ENCODE results near the gene EGFL8.
"Not testable (repeated sequence)": the region's sequence is repeated elsewhere in the genome, so short reads cannot be mapped to it uniquely, and the experiment has no call there.

Gene EGFL8

DNA sequence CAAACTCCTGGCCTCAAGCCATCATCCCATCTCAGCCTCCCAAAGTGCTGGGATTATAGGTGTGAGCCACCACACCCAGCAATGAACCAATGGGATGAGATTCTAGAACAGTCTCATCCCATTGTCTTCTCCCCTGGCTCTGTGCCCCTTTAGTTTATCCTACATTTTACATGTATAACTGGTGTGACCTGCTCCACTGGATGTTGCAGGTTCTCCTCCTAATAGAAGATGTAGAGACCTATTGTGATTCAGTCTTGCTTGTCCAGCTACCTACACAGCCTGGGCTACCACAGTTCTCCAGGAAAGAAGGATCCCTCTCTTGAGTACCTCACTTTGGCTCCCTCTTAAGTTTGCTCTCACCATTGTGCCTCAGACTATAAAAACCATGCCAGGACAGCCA, 32.3 kb upstream of the EGFL8 start:
- H3K27ac ChIP-seq, result no peak overlapping the region
- TF ChIP-seq, protein P1, sequence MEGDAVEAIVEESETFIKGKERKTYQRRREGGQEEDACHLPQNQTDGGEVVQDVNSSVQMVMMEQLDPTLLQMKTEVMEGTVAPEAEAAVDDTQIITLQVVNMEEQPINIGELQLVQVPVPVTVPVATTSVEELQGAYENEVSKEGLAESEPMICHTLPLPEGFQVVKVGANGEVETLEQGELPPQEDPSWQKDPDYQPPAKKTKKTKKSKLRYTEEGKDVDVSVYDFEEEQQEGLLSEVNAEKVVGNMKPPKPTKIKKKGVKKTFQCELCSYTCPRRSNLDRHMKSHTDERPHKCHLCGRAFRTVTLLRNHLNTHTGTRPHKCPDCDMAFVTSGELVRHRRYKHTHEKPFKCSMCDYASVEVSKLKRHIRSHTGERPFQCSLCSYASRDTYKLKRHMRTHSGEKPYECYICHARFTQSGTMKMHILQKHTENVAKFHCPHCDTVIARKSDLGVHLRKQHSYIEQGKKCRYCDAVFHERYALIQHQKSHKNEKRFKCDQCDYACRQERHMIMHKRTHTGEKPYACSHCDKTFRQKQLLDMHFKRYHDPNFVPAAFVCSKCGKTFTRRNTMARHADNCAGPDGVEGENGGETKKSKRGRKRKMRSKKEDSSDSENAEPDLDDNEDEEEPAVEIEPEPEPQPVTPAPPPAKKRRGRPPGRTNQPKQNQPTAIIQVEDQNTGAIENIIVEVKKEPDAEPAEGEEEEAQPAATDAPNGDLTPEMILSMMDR (conservative IDR thresholded peaks at IDR 0.05), result no peak

GRCh38 chr6:32133786-32134185, 30.6 kb upstream of the EGFL8 start:
- TF ChIP-seq, protein P1 (conservative IDR thresholded peaks at IDR 0.05), result no peak
- H3K27ac ChIP-seq, result no peak overlapping the region

DNA sequence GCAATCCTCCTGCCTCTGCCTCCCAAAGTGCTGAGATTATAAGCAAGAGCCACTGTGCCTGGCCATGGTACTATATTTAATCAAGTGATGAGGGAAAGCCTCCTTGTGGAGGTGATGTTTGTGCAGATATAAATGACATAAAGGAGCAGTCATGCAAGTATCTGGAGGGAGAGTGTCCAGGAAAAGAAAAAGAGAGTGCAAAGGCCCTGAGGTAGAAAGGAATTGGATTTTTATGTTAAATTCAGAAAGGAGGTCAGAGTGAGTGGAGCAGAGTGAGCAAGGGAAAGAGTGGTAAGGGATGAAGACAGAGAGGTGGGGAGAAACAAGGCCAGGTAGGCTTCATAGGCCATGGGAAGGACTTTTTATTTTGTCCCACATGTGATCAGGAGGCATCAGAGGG, 26.9 kb upstream of the EGFL8 start:
- H3K27ac ChIP-seq, result no peak overlapping the region
- TF ChIP-seq, protein P1 (conservative IDR thresholded peaks at IDR 0.05), result no peak

DNA sequence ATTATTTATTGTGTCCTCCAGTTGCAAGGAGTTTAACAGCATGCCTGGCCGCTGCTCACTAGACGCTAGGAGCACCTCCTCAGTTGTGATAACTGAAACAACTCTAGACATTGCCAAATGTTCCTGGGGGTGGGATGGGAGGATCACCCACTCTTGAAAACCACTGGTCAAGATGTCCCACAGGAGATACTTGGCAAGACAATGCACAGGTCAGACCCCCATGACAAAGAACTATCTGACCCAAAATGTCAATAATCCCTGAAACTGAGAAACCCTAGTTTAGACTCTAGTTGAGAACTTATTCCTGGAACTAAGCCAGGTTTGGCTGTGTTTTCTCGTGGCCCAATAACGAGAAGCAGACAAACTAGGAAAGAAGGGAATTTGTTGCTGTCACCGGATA, 24.8 kb upstream of the EGFL8 start:
- TF ChIP-seq, protein P1 (conservative IDR thresholded peaks at IDR 0.05), result no peak
- no peak overlapping the region for H3K27ac ChIP-seq

DNA sequence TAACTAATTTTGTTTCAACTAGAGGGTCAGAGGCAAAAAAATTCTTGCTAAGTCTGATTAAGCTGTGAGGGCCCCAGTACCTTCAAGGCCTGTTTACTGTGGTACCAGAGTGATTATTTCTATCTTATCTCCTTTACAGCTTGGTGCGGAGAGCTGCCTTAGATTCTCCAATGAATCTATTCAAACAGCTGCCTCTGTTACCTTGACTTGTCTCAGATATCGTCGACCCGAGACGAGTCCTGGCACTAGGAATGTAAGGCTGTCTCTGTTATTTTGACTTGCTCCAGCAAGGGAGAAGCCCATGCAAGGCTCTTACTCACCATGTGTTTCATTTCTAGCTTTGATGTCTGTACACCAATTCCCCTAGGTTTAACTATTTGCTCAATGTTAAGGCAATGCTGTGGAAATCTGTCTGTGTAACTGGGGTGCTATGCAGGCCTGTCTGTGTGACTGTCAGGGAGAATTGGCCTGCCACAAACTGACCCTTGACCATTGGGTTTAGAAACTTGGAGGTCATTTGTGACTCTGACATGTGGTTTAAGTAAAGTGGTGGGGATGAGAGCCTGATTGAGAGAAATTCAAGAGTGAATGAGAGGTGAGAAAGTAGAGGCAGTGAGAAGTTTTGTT, 23.9 kb upstream of the EGFL8 start:
- TF ChIP-seq, protein P1 (conservative IDR thresholded peaks at IDR 0.05), result no peak
- no peak overlapping the region for H3K27ac ChIP-seq

GRCh38 chr6:32144238-32144637, 20.2 kb upstream of the EGFL8 start:
- not testable (repeated sequence) for H3K27ac ChIP-seq

GRCh38 chr6:32146287-32146686, 18.1 kb upstream of the EGFL8 start:
- TF ChIP-seq, protein P1 (conservative IDR thresholded peaks at IDR 0.05), result no peak
- H3K27ac ChIP-seq, result no peak overlapping the region

DNA sequence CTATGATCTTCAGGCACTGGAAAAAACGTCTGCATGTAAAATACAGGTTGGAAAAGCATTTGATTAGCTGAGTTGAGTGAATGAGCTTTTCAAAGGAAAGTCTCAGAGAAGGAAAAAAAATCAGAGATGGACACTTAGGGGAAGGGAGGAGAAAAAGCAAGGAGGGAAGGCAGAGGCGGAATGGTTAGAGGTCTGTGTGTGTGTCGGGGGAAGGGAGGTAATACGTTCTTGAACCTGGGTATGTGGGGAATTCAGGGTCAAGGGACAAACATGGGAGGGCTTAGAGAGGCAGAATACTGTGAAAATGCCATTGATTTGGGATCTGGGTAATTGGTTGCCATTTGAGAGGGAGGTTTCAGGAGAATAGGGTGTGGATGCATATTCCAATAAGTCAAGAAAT, 17.7 kb upstream of the EGFL8 start:
- no peak overlapping the region for H3K27ac ChIP-seq

More for the DNA sequence above, 17.7 kb upstream of the EGFL8 start:
- TF ChIP-seq, protein P1 (conservative IDR thresholded peaks at IDR 0.05), result no peak

Measured in VCaP (cell line).